Measurements from ENCODE around the gene IGFBP2.

- TF ChIP-seq NRF1 (IDR thresholded peaks at IDR 0.05; ENCODE audit: low read depth, low read length) (no peak), MAX (IDR thresholded peaks at IDR 0.05; ENCODE audit: low read depth) (no peak), CTCF (IDR thresholded peaks at IDR 0.05) (no peak), TAF1 (IDR thresholded peaks at IDR 0.05; ENCODE audit: borderline replicate concordance, low read depth, low read length) (no peak), POLR2AphosphoS5 (IDR thresholded peaks at IDR 0.05; ENCODE audit: low read depth, low read length) (no peak), YY1 (IDR thresholded peaks at IDR 0.05; ENCODE audit: low read depth) (no peak), ELF1 (IDR thresholded peaks at IDR 0.05) (no peak), ZBTB33 (IDR thresholded peaks at IDR 0.05; ENCODE audit: borderline replicate concordance, low read depth) (no peak), REST (IDR thresholded peaks at IDR 0.05; ENCODE audit: low read depth, low read length) (no peak), SIN3A (IDR thresholded peaks at IDR 0.05; ENCODE audit: borderline replicate concordance, low read depth, low read length) (no peak), GABPA (IDR thresholded peaks at IDR 0.05; ENCODE audit: low read depth) (no peak), JUND (IDR thresholded peaks at IDR 0.05) (no peak), USF1 (IDR thresholded peaks at IDR 0.05; ENCODE audit: borderline replicate concordance, low read depth) (no peak), EZH2phosphoT487 (IDR thresholded peaks at IDR 0.05; ENCODE audit: borderline replicate concordance, low read depth) (no peak)
Measured at GRCh38 chr2:216659276-216659675, 26.1 kb downstream of the IGFBP2 start.
